Esophagus (tissue), 2 donors: Measurements from ENCODE around the gene ALMS1. TPM values are rescaled to one million over a fixed set of nuclear protein-coding genes. Genes with fewer than 3 reads are reported as not detected.
"Not testable (repeated sequence)": the region's sequence is repeated elsewhere in the genome, so short reads cannot be mapped to it uniquely, and the experiment has no call there.

Experiments
- H3K27ac ChIP-seq, 2 donors: one replicate each; pipeline ENCODE4 v1.5.1; 2013; ENCODE audit warnings: low read depth in 2 of 2, mild to moderate bottlenecking in 2 of 2, inconsistent platforms in 1 of 2, low read length in 1 of 2, moderate library complexity in 1 of 2
- H3K27me3 ChIP-seq, 2 donors: one replicate each; pipeline ENCODE4 v1.6.1; 2013; ENCODE audit warnings: low read length in 2 of 2, control low read depth in 1 of 2, mild to moderate bottlenecking in 1 of 2; ENCODE audit not compliant: insufficient read depth in 2 of 2, control insufficient read depth in 1 of 2
- H3K36me3 ChIP-seq, 2 donors: one replicate each; pipeline ENCODE4 v1.6.1; 2013; ENCODE audit warnings: low read length in 1 of 2; ENCODE audit not compliant: control insufficient read depth in 2 of 2, insufficient read depth in 2 of 2
- H3K4me1 ChIP-seq, 2 donors: one replicate each; pipeline ENCODE4 v1.6.1; 2013; ENCODE audit warnings: low read length in 1 of 2; ENCODE audit not compliant: control insufficient read depth in 2 of 2, insufficient read depth in 2 of 2
- H3K4me3 ChIP-seq, 2 donors: one replicate each; pipeline ENCODE4 v1.5.1; 2013; ENCODE audit warnings: low read length in 2 of 2, mild to moderate bottlenecking in 2 of 2, low read depth in 1 of 2, moderate library complexity in 1 of 2
- H3K9me3 ChIP-seq, 2 donors: one replicate each; pipeline ENCODE4 v1.6.1; 2013; ENCODE audit warnings: mild to moderate bottlenecking in 2 of 2, low read depth in 1 of 2, low read length in 1 of 2, moderate library complexity in 1 of 2; ENCODE audit not compliant: control insufficient read depth in 2 of 2, insufficient read depth in 1 of 2
- WGBS, 2 donors: extraction: QIAGEN DNeasy Blood & Tissue Kit; methylation state at CpG; one replicate each; pipeline ENCODE4 v1.1.7; 2013; 5-methylcytosine and 5-hydroxymethylcytosine counted together
- polyA plus RNA-seq, 2 donors: library from polyadenylated mRNA; stranded (reverse); fragments of 200-250 nt; gene quantifications; one replicate each; pipeline ENCODE4 v1.2.3, GENCODE V29; 2013
- donor health status: healthy with polysubstance abuse.
- donor health status: Bipolar disorder and iron deficiency.

ALMS1 gene
- polyA plus RNA-seq, 2 donors, result 3.3 to 3.8 TPM

- Histone ChIP-seq H3K27ac (no peak overlapping the region), H3K4me1 (no peaks in the 10 kb centered on the region), H3K27me3 (no peaks in the 10 kb centered on the region), H3K9me3 (no peaks in the 10 kb centered on the region), H3K4me3 (no peak overlapping the region), H3K36me3 (no peaks in the 10 kb centered on the region)
- WGBS, 2 donors, result 90 to 92% methylated on average over 3 of the region's 3 CpGs
Measured at GRCh38 chr2:73426176-73426575, 40.5 kb downstream of the ALMS1 start.

GRCh38 chr2:73436019-73436418 lies 50.4 kb downstream of the ALMS1 start:
- H3K36me3 ChIP-seq, result peaks cover 0 to 3% of the 10 kb centered on the region in 2 donors
- WGBS, 2 donors, result 98 to 100% methylated on average over 1 of the region's 1 CpG
- no peak overlapping the region for H3K4me3 ChIP-seq
- no peaks in the 10 kb centered on the region for H3K4me1 ChIP-seq
- no peaks in the 10 kb centered on the region for H3K9me3 ChIP-seq
- H3K27me3 ChIP-seq, result no peaks in the 10 kb centered on the region
- no peak overlapping the region for H3K27ac ChIP-seq

GRCh38 chr2:73444202-73444601 lies 58.6 kb downstream of the ALMS1 start:
- H3K27ac ChIP-seq, result no peak overlapping the region
- WGBS, 2 donors, result 89 to 97% methylated on average over 3 of the region's 3 CpGs
- no peaks in the 10 kb centered on the region for H3K9me3 ChIP-seq
- H3K36me3 ChIP-seq, result peaks cover 0 to 6% of the 10 kb centered on the region in 2 donors
- H3K4me3 ChIP-seq, result no peak overlapping the region
- H3K4me1 ChIP-seq, result no peaks in the 10 kb centered on the region
- no peaks in the 10 kb centered on the region for H3K27me3 ChIP-seq

- WGBS, 2 donors, result 89 to 95% methylated on average over 3 of the region's 3 CpGs
- no peaks in the 10 kb centered on the region for H3K9me3 ChIP-seq
- no peak overlapping the region for H3K4me3 ChIP-seq
- H3K4me1 ChIP-seq, result no peaks in the 10 kb centered on the region
- no peak overlapping the region for H3K27ac ChIP-seq
- peaks cover 0 to 14% of the 10 kb centered on the region in 2 donors for H3K36me3 ChIP-seq
- no peaks in the 10 kb centered on the region for H3K27me3 ChIP-seq
Measured at GRCh38 chr2:73448856-73449255, 63.2 kb downstream of the ALMS1 start.

GRCh38 chr2:73449404-73449803 lies 63.8 kb downstream of the ALMS1 start:
- H3K9me3 ChIP-seq, result no peaks in the 10 kb centered on the region
- no peaks in the 10 kb centered on the region for H3K4me1 ChIP-seq
- no peak overlapping the region for H3K27ac ChIP-seq
- H3K36me3 ChIP-seq, result peaks cover 0 to 14% of the 10 kb centered on the region in 2 donors
- H3K4me3 ChIP-seq, result no peak overlapping the region
- no peaks in the 10 kb centered on the region for H3K27me3 ChIP-seq

- H3K4me1 ChIP-seq, result no peaks in the 10 kb centered on the region
- no peak overlapping the region for H3K27ac ChIP-seq
- H3K9me3 ChIP-seq, result no peaks in the 10 kb centered on the region
- H3K36me3 ChIP-seq, result peaks cover 3 to 14% of the 10 kb centered on the region in 2 donors
- H3K27me3 ChIP-seq, result no peaks in the 10 kb centered on the region
- no peak overlapping the region for H3K4me3 ChIP-seq
- 87 to 97% methylated on average over 1 of the region's 1 CpG for WGBS, 2 donors
Measured at GRCh38 chr2:73451263-73451972, 65.8 kb downstream of the ALMS1 start.

GRCh38 chr2:73457982-73458381 lies 72.3 kb downstream of the ALMS1 start:
- no peak overlapping the region for H3K4me3 ChIP-seq
- no peak overlapping the region for H3K27ac ChIP-seq
- no peaks in the 10 kb centered on the region for H3K9me3 ChIP-seq
- no peaks in the 10 kb centered on the region for H3K4me1 ChIP-seq
- peaks cover 0 to 3% of the 10 kb centered on the region in 2 donors for H3K36me3 ChIP-seq
- H3K27me3 ChIP-seq, result no peaks in the 10 kb centered on the region
- WGBS, 2 donors, result 96 to 98% methylated on average over 3 of the region's 3 CpGs

- H3K4me3 ChIP-seq, H3K27me3 ChIP-seq, H3K36me3 ChIP-seq, H3K27ac ChIP-seq, H3K4me1 ChIP-seq, H3K9me3 ChIP-seq: not testable (repeated sequence)
- WGBS, 2 donors, result 100% methylated on average over 1 of the region's 1 CpG
Measured at GRCh38 chr2:73462388-73462787, 76.8 kb downstream of the ALMS1 start.

- Histone ChIP-seq H3K27ac (no peak overlapping the region), H3K36me3 (no peaks in the 10 kb centered on the region), H3K4me1 (no peaks in the 10 kb centered on the region), H3K9me3 (no peaks in the 10 kb centered on the region), H3K27me3 (no peaks in the 10 kb centered on the region), H3K4me3 (no peak overlapping the region)
- 84 to 95% methylated on average over 1 of the region's 1 CpG for WGBS, 2 donors
Measured at GRCh38 chr2:73468376-73468775, 82.7 kb downstream of the ALMS1 start.

- not testable (repeated sequence) for H3K27me3 ChIP-seq, H3K36me3 ChIP-seq, H3K27ac ChIP-seq, H3K4me3 ChIP-seq, H3K9me3 ChIP-seq, H3K4me1 ChIP-seq
- WGBS, 2 donors, result no CpG with 5 or more reads among the region's 1 CpG
Measured at GRCh38 chr2:73483874-73484273, 98.2 kb downstream of the ALMS1 start.
